IMR-90 (cell line): ENCODE data around the gene SLC36A2. TPM values are rescaled to one million over a fixed set of nuclear protein-coding genes. Genes with fewer than 3 reads are reported as not detected.

Experiments used
- ATAC-seq: fragments of 200-7000 bp; cut with Tn5 transposase; 2 replicates; pipeline ENCODE4 v1.9.1; 2020; ENCODE audit warnings: low read depth, mild to moderate bottlenecking, moderate library complexity
- BruUV-seq: library from RNA; stranded (reverse); fragments of 400-500 nt; replicated peaks from 2 replicates; lab custom pipeline; 2021; lab: Mats Ljungman, UMichigan
- CTCF ChIA-PET: fragments of 300-600 bp; formaldehyde crosslinking; extraction: SDS; loops from one replicate; lab custom pipeline; 2021; ENCODE audit warnings: antibody characterized with exemption; lab: Yijun Ruan, JAX
- POLR2A ChIA-PET: fragments of 300-600 bp; sonication (Branson Sonifier 250); formaldehyde crosslinking; loops from one replicate; lab custom pipeline; 2022; ENCODE audit warnings: antibody characterized with exemption; ENCODE audit not compliant: unreplicated experiment; lab: Charles Lee
- DNase-seq: peaks from one replicate; pipeline ENCODE4 v3.0.0; 2013
- H2AFZ ChIP-seq: replicated peaks from 2 replicates; pipeline ENCODE3; 2013; ENCODE audit warnings: low read length, mild to moderate bottlenecking; ENCODE audit not compliant: poor library complexity
- H2AK5ac ChIP-seq: 2 replicates; pipeline ENCODE4 v1.6.1; 2013; ENCODE audit warnings: low read depth, low read length, inconsistent platforms
- H2AK9ac ChIP-seq: replicated peaks from 2 replicates; pipeline ENCODE3; 2013; ENCODE audit warnings: mild to moderate bottlenecking, low read depth, low read length, moderate library complexity; ENCODE audit not compliant: poor library complexity
- H2BK120ac ChIP-seq: 2 replicates; pipeline ENCODE4 v1.6.1; 2013; ENCODE audit warnings: low read depth, low read length, inconsistent platforms
- H2BK15ac ChIP-seq: 3 replicates; pipeline ENCODE4 v1.6.1; 2013; ENCODE audit warnings: low read depth, low read length, inconsistent platforms
- H2BK20ac ChIP-seq: 2 replicates; pipeline ENCODE4 v1.6.1; 2013; ENCODE audit warnings: low read depth, mild to moderate bottlenecking, inconsistent platforms, low read length, moderate library complexity
- H2BK5ac ChIP-seq: 2 replicates; pipeline ENCODE4 v1.6.1; 2013; ENCODE audit warnings: mild to moderate bottlenecking, low read depth, low read length, inconsistent platforms; ENCODE audit not compliant: poor library complexity, severe bottlenecking
- H3K14ac ChIP-seq: replicated peaks from 2 replicates; pipeline ENCODE4 v1.6.1; 2013; ENCODE audit warnings: low read depth, low read length, inconsistent platforms
- H3K18ac ChIP-seq: 2 replicates; pipeline ENCODE4 v1.6.1; 2013; ENCODE audit warnings: low read depth, low read length, control low read depth
- H3K23ac ChIP-seq: 2 replicates; pipeline ENCODE4 v1.6.1; 2013; ENCODE audit warnings: low read depth, low read length, inconsistent platforms
- H3K27ac ChIP-seq: 2 replicates; pipeline ENCODE4 v1.5.1; 2013; ENCODE audit warnings: mild to moderate bottlenecking, control low read depth, low read length; ENCODE audit not compliant: insufficient read depth
- H3K27me3 ChIP-seq: 2 replicates; pipeline ENCODE4 v1.6.1; 2013; ENCODE audit warnings: low read length; ENCODE audit not compliant: control insufficient read depth, insufficient read depth
- H3K36me3 ChIP-seq: 2 replicates; pipeline ENCODE4 v1.6.1; 2013; ENCODE audit warnings: low read length, mixed read lengths; ENCODE audit not compliant: control insufficient read depth, insufficient read depth
- H3K4ac ChIP-seq: 2 replicates; pipeline ENCODE4 v1.6.1; 2013; ENCODE audit warnings: low read depth, low read length, inconsistent platforms
- H3K4me1 ChIP-seq: 2 replicates; pipeline ENCODE4 v1.6.1; 2013; ENCODE audit warnings: low read length, mixed read lengths; ENCODE audit not compliant: control insufficient read depth, insufficient read depth
- H3K4me2 ChIP-seq: 2 replicates; pipeline ENCODE4 v1.6.1; 2013; ENCODE audit warnings: low read depth, mild to moderate bottlenecking, control low read depth, low read length, moderate library complexity
- H3K4me3 ChIP-seq: 2 replicates; pipeline ENCODE4 v1.5.1; 2013; ENCODE audit warnings: low read depth, mild to moderate bottlenecking, control low read depth, low read length, moderate library complexity; ENCODE audit not compliant: insufficient read depth
- H3K56ac ChIP-seq: 2 replicates; pipeline ENCODE4 v1.6.1; 2013; ENCODE audit warnings: low read length, inconsistent platforms; ENCODE audit not compliant: insufficient read depth; ENCODE audit errors: extremely low read depth
- H3K79me1 ChIP-seq, 2 experiments: 2 replicates each; pipeline ENCODE4 v1.6.1; 2013; ENCODE audit warnings: low read length in 2 of 2, inconsistent platforms in 1 of 2, low read depth in 1 of 2
- H3K9ac ChIP-seq: 2 replicates; pipeline ENCODE4 v1.6.1; 2013; ENCODE audit warnings: low read depth, low read length, control low read depth
- H3K9me1 ChIP-seq: 2 replicates; pipeline ENCODE4 v1.6.1; 2013; ENCODE audit warnings: low read length, inconsistent platforms; ENCODE audit not compliant: insufficient read depth
- H3K9me3 ChIP-seq: 2 replicates; pipeline ENCODE4 v1.6.1; 2013; ENCODE audit warnings: low read length; ENCODE audit not compliant: control insufficient read depth, insufficient read depth
- H4K20me1 ChIP-seq: 2 replicates; pipeline ENCODE4 v1.6.1; 2013; ENCODE audit warnings: low read length, inconsistent platforms; ENCODE audit not compliant: insufficient read depth
- H4K5ac ChIP-seq: 2 replicates; pipeline ENCODE4 v1.6.1; 2013; ENCODE audit warnings: mild to moderate bottlenecking, low read depth, low read length, control low read depth
- H4K8ac ChIP-seq, 2 experiments: 2 replicates each; pipeline ENCODE4 v1.6.1; 2013; ENCODE audit warnings: low read depth in 2 of 2, low read length in 2 of 2, control low read depth in 1 of 2, inconsistent platforms in 1 of 2
- H4K91ac ChIP-seq: 2 replicates; pipeline ENCODE4 v1.6.1; 2013; ENCODE audit warnings: low read depth, low read length, inconsistent platforms; ENCODE audit not compliant: insufficient read depth
- BHLHE40 ChIP-seq: fragments of 150-350 bp; IDR thresholded peaks from 2 replicates; pipeline ENCODE4 v1.6.1; 2016; ENCODE audit warnings: mild to moderate bottlenecking, low read depth, low read length
- CHD1 ChIP-seq: IDR thresholded peaks from 2 replicates; pipeline ENCODE4 v1.6.1; 2012; ENCODE audit warnings: low read depth, low read length, improper control_type of control experiment
- ELK1 ChIP-seq: fragments of 150-350 bp; IDR thresholded peaks from 2 replicates; pipeline ENCODE4 v1.6.1; 2016; ENCODE audit warnings: low read depth, mild to moderate bottlenecking, low read length, moderate library complexity, borderline replicate concordance
- FOS ChIP-seq: fragments of 150-350 bp; IDR thresholded peaks from 2 replicates; pipeline ENCODE4 v1.6.1; 2016; ENCODE audit warnings: low read depth, low read length
- MAFK ChIP-seq: IDR thresholded peaks from 2 replicates; pipeline ENCODE4 v1.6.1; 2012; ENCODE audit warnings: low read depth, low read length, improper control_type of control experiment
- MAZ ChIP-seq: IDR thresholded peaks from 2 replicates; pipeline ENCODE4 v1.6.1; 2012; ENCODE audit warnings: low read depth, mild to moderate bottlenecking, low read length, improper control_type of control experiment, moderate library complexity, borderline replicate concordance
- MXI1 ChIP-seq: IDR thresholded peaks from 2 replicates; pipeline ENCODE4 v1.6.1; 2012; ENCODE audit warnings: low read depth, mild to moderate bottlenecking, low read length, moderate library complexity, borderline replicate concordance
- NFE2L2 ChIP-seq: fragments of 150-350 bp; IDR thresholded peaks from 2 replicates; pipeline ENCODE4 v1.6.1; 2016; ENCODE audit warnings: low read depth, mild to moderate bottlenecking, low read length
- RAD21 ChIP-seq: IDR thresholded peaks from 2 replicates; pipeline ENCODE4 v1.6.1; 2012; ENCODE audit warnings: low read length, improper control_type of control experiment
- RCOR1 ChIP-seq: IDR thresholded peaks from 2 replicates; pipeline ENCODE4 v1.6.1; 2012; ENCODE audit warnings: mild to moderate bottlenecking, low read length, improper control_type of control experiment; ENCODE audit not compliant: insufficient replicate concordance
- RFX5 ChIP-seq: IDR thresholded peaks from 2 replicates; pipeline ENCODE4 v1.8.0; 2012; ENCODE audit warnings: low read depth, mild to moderate bottlenecking, low read length, moderate library complexity
- SMC3 ChIP-seq: fragments of 150-350 bp; IDR thresholded peaks from 2 replicates; pipeline ENCODE4 v1.6.1; 2016; ENCODE audit warnings: low read depth, mild to moderate bottlenecking, antibody characterized with exemption, low read length, moderate library complexity
- WGBS, 2 experiments: methylation state at CpG; one replicate each; pipeline versions ENCODE4 v1.1.5 to v1.1.7; 2013; ENCODE audit warnings: missing lambda C conversion rate in 2 of 2; ENCODE audit not compliant: insufficient read length in 1 of 2; ENCODE audit errors: extremely low coverage in 2 of 2; 5-methylcytosine and 5-hydroxymethylcytosine counted together
- dilution Hi-C: fragments of 300-500 bp; cut with HindIII; formaldehyde crosslinking; loops from one replicate; pipeline ENCODE4 v1.14.3; 2018; ENCODE audit warnings: low sequenced_read_pairs; ENCODE audit not compliant: unreplicated experiment
- in situ Hi-C: fragments of 300-500 bp; cut with MboI; formaldehyde crosslinking; loops from 3 replicates; pipeline ENCODE4 v1.14.3; 2019; ENCODE audit warnings: low sequenced_read_pairs, inconsistent platforms, mixed read lengths
- intact Hi-C: fragments of 100-400 bp; cut with micrococcal nuclease; formaldehyde crosslinking; loops from 2 replicates; pipeline ENCODE4 v1.10.0; 2022
- polyA plus RNA-seq, 3 experiments: library from polyadenylated mRNA; depleted of rRNA; stranded (reverse); fragments of >200 nt; gene quantifications; 2 replicates each; pipeline ENCODE4 v1.2.3, GENCODE V29; 2012; ENCODE audit warnings: low replicate concordance in 1 of 3
- total RNA-seq: library from RNA; depleted of rRNA; stranded (reverse); fragments of >200 nt; gene quantifications from 2 replicates; pipeline ENCODE4 v1.2.3, GENCODE V29; 2012
- TF ChIP-seq, protein P1 (sequence below): fragments of 150-350 bp; IDR thresholded peaks from 2 replicates; pipeline ENCODE4 v1.6.1; 2017; ENCODE audit warnings: mild to moderate bottlenecking, antibody characterized with exemption, low read length, low read depth

The SLC36A2 gene
- total and polyA plus RNA-seq, 2 of the 4 experiments (the other 2 are of a cell fraction), result not detected

- no peaks in the 10 kb centered on the region for H3K4me1 ChIP-seq
- intact Hi-C loops, result no loop called here
- no CpG with 5 or more reads among the region's 7 CpGs for WGBS, 2 experiments
These were observed 51.4 kb downstream of the SLC36A2 start for GRCh38 chr5:151295791-151296477.

More at GRCh38 chr5:151295791-151296477, 51.4 kb downstream of the SLC36A2 start:
- DNase-seq, result no peak
- Histone ChIP-seq H3K9me3 (no peaks in the 10 kb centered on the region), H3K27me3 (peaks cover 9% of the 10 kb centered on the region), H3K9me1 (no peaks in the 10 kb centered on the region), H2BK120ac (no peak overlapping the region), H3K4ac (no peak overlapping the region), H3K23ac (no peak overlapping the region), H3K14ac (no peak overlapping the region), H2AFZ (no peak overlapping the region), H4K20me1 (no peaks in the 10 kb centered on the region), H2BK5ac (no peak overlapping the region), H2AK9ac (no peak overlapping the region), H3K36me3 (no peaks in the 10 kb centered on the region), H3K9ac (no peak overlapping the region), H4K8ac (no peak overlapping the region), H3K79me1 (no peaks in the 10 kb centered on the region), H2BK20ac (no peak overlapping the region), H2AK5ac (no peak overlapping the region), H3K4me2 (no peak overlapping the region), H3K27ac (no peak overlapping the region), H4K91ac (no peak overlapping the region), H3K4me3 (no peak overlapping the region), H2BK15ac (no peak overlapping the region), H3K56ac (no peak overlapping the region), H4K5ac (no peak overlapping the region), H3K18ac (no peak overlapping the region)
- dilution Hi-C loops (no loop called here), in situ Hi-C loops (no loop called here)
- CTCF ChIA-PET, result no interaction called here
- POLR2A ChIA-PET, result no interaction called here
- TF ChIP-seq MXI1 (no peak), SMC3 (no peak), RFX5 (no peak), RAD21 (no peak), MAZ (no peak), BHLHE40 (no peak), CHD1 (no peak), FOS (no peak), RCOR1 (no peak), MAFK (no peak), NFE2L2 (no peak), ELK1 (no peak)
- TF ChIP-seq, protein P1, sequence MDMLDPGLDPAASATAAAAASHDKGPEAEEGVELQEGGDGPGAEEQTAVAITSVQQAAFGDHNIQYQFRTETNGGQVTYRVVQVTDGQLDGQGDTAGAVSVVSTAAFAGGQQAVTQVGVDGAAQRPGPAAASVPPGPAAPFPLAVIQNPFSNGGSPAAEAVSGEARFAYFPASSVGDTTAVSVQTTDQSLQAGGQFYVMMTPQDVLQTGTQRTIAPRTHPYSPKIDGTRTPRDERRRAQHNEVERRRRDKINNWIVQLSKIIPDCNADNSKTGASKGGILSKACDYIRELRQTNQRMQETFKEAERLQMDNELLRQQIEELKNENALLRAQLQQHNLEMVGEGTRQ, result no peak
- no peak for ATAC-seq
- no TSS peak for BruUV-seq
